NB4 (cell line): ENCODE data around the gene CLEC2L.

Experiments
- CTCF ChIP-seq: IDR thresholded peaks from one replicate; pipeline ENCODE4 v1.5.1; 2012; ENCODE audit warnings: low read depth, low read length
- POLR2A ChIP-seq: IDR thresholded peaks from 2 replicates; pipeline ENCODE4 v1.6.1; 2011; ENCODE audit warnings: mild to moderate bottlenecking; ENCODE audit not compliant: insufficient read length; ENCODE audit errors: extremely low read depth

- TF ChIP-seq CTCF (no peak), POLR2A (no peak)
These were observed 68.2 kb downstream of the CLEC2L start for GRCh38 chr7:139591550-139592195.
